ENCODE results near the gene LTBP1. TPM values are rescaled to one million over a fixed set of nuclear protein-coding genes. Genes with fewer than 3 reads are reported as not detected.

The LTBP1 gene
- total and polyA plus RNA-seq, 2 experiments from 2014 or later, result 157 to 211 TPM

DNA sequence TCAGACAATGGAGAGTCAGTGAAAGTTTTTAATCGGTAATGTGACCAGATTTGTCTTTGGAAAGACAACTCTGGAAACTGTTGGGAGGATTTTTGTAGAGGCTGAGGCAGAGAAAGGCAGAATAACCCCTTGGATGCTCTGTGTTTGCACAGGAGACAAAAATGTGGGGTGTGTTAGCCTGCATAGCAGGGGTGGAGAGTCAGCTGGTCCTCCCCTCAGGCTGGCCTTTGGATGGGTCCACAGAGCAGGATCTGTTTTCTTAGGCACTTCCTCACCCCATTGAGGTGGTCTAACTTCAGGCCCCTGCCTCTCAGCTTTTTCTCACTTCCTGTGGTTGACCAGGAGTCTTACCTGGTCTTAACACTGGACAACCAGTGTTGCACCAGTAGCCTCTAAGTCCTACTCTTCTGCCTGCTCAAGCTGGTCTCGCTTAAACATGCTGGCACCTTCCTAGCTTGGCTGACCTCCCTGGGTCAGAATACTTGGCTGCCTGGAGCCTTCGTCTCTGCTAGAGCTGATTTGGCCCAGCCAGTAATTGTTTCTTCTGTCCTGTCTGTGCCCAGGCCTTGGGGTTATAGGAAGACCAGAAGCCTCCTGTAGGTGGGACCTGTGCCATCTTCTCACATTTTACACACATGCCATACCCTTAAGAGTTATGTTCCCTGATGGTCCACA, 269.9 kb downstream of the LTBP1 start:
- H3K4me1 ChIP-seq (ENCODE audit: insufficient read depth), result peaks cover 76% of the 10 kb centered on the region
- H3K4me2 ChIP-seq (ENCODE audit: unreplicated experiment), result peak overlapping the region; percentile 1
- H3K9ac ChIP-seq, result no peak overlapping the region

DNA sequence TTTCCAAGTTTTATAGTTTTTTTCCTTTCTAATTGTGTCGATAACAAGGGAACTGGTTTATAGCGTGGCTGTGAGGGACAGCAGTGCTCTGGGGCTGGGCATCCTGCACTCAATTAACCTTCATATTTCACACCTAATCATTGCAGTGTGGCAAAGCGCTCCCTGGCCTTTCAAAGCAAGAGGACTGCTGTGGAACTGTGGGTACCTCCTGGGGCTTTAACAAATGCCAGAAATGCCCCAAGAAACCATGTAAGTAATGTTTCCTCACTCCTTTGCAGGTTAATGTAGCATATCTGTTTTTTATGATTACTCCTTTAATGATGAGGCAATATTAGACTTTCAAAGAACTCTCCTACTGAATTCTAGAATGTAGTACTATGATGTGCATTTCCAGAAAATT, 270.7 kb downstream of the LTBP1 start:
- 83 to 88% methylated on average over 3 of the region's 3 CpGs for WGBS, 2 experiments (ENCODE audit: low coverage in 1 of 2, low lambda C conversion rate in 2 of 2, missing lambda C conversion rate in 2 of 2)
- H3K4me2 ChIP-seq (ENCODE audit: unreplicated experiment), result no peak overlapping the region
- H3K4me3 ChIP-seq, result no peak overlapping the region
- H3K27me3 ChIP-seq (replicated peaks; ENCODE audit: insufficient read depth), result no peaks in the 10 kb centered on the region
- in situ Hi-C loops (cut with MboI), result no loop called here
- no peaks in the 10 kb centered on the region for H3K9me3 ChIP-seq (ENCODE audit: low read depth)
- peak overlapping the region; percentile 71; the same call in 1 of the 2 replicates for H3K27ac ChIP-seq
- TF ChIP-seq EZH2phosphoT487 (IDR thresholded peaks at IDR 0.05; ENCODE audit: insufficient read depth, low read depth), result no peak
- TF ChIP-seq EZH2 (IDR thresholded peaks at IDR 0.05; ENCODE audit: insufficient read depth, poor library complexity, severe bottlenecking), result no peak
- H4K20me1 ChIP-seq (ENCODE audit: insufficient read depth), result no peaks in the 10 kb centered on the region
- no peaks in the 10 kb centered on the region for H3K9me2 ChIP-seq (ENCODE audit: insufficient read depth)
- peaks cover 70% of the 10 kb centered on the region for H3K4me1 ChIP-seq (ENCODE audit: insufficient read depth)
- H3K79me2 ChIP-seq (ENCODE audit: insufficient read depth), result peaks cover 14% of the 10 kb centered on the region
- H3K36me3 ChIP-seq (ENCODE audit: low read depth), result peaks cover 11% of the 10 kb centered on the region; the same call in 1 of the 2 replicates
- no peak overlapping the region for H2AFZ ChIP-seq
- DNase-seq, result no peak
- H3F3A ChIP-seq (ENCODE audit: insufficient read depth), result peaks cover 68% of the 10 kb centered on the region
- no peak overlapping the region for H3K9ac ChIP-seq

More for the DNA sequence above, 269.9 kb downstream of the LTBP1 start:
- Histone ChIP-seq H3K79me2 (ENCODE audit: insufficient read depth) (peaks cover 14% of the 10 kb centered on the region), H2AFZ (no peak overlapping the region), H3K9me3 (ENCODE audit: low read depth) (no peaks in the 10 kb centered on the region), H3K36me3 (ENCODE audit: low read depth) (peaks cover 11% of the 10 kb centered on the region; the same call in 1 of the 2 replicates), H3K27ac (peak overlapping the region; percentile 71), H4K20me1 (ENCODE audit: insufficient read depth) (no peaks in the 10 kb centered on the region), H3K4me3 (no peak overlapping the region), H3F3A (ENCODE audit: insufficient read depth) (peaks cover 74% of the 10 kb centered on the region), H3K9me2 (ENCODE audit: insufficient read depth) (no peaks in the 10 kb centered on the region), H3K27me3 (replicated peaks; ENCODE audit: insufficient read depth) (no peaks in the 10 kb centered on the region)
- peak; percentile 66 for DNase-seq
- WGBS, 2 experiments (ENCODE audit: low coverage in 1 of 2, low lambda C conversion rate in 2 of 2, missing lambda C conversion rate in 2 of 2), result 57 to 62% methylated on average over 3 of the region's 3 CpGs
- TF ChIP-seq EZH2phosphoT487 (IDR thresholded peaks at IDR 0.05; ENCODE audit: insufficient read depth, low read depth) (no peak), EZH2 (IDR thresholded peaks at IDR 0.05; ENCODE audit: insufficient read depth, poor library complexity, severe bottlenecking) (no peak)
- in situ Hi-C loops (cut with MboI), result no loop called here

- no peaks in the 10 kb centered on the region for H3K27me3 ChIP-seq (replicated peaks; ENCODE audit: insufficient read depth)
- TF ChIP-seq EZH2 (IDR thresholded peaks at IDR 0.05; ENCODE audit: insufficient read depth, poor library complexity, severe bottlenecking), result no peak
- no peak for TF ChIP-seq EZH2phosphoT487 (IDR thresholded peaks at IDR 0.05; ENCODE audit: insufficient read depth, low read depth)
- H3K4me1 ChIP-seq (ENCODE audit: insufficient read depth), result peaks cover 54% of the 10 kb centered on the region
- no peak overlapping the region for H3K4me3 ChIP-seq
- H3K9me3 ChIP-seq (ENCODE audit: low read depth), result no peaks in the 10 kb centered on the region
- H3K79me2 ChIP-seq (ENCODE audit: insufficient read depth), result peaks cover 4% of the 10 kb centered on the region; the same call in 1 of the 2 replicates
- H3K9me2 ChIP-seq (ENCODE audit: insufficient read depth), result no peaks in the 10 kb centered on the region
- in situ Hi-C loops (cut with MboI), result no loop called here
- peaks cover 51% of the 10 kb centered on the region for H3F3A ChIP-seq (ENCODE audit: insufficient read depth)
- 79 to 81% methylated on average over 4 of the region's 4 CpGs for WGBS, 2 experiments (ENCODE audit: low coverage in 1 of 2, low lambda C conversion rate in 2 of 2, missing lambda C conversion rate in 2 of 2)
- no peak overlapping the region for H3K27ac ChIP-seq
- no peak for DNase-seq
- H3K9ac ChIP-seq, result no peak overlapping the region
- H3K36me3 ChIP-seq (ENCODE audit: low read depth), result peaks cover 12% of the 10 kb centered on the region
- no peak overlapping the region for H3K4me2 ChIP-seq (ENCODE audit: unreplicated experiment)
- no peak overlapping the region for H2AFZ ChIP-seq
- no peaks in the 10 kb centered on the region for H4K20me1 ChIP-seq (ENCODE audit: insufficient read depth)
Observed at GRCh38 chr2:33219114-33219513, 272.4 kb downstream of the LTBP1 start.

- 42 to 55% methylated on average over 2 of the region's 2 CpGs for WGBS, 2 experiments (ENCODE audit: low coverage in 1 of 2, low lambda C conversion rate in 2 of 2, missing lambda C conversion rate in 2 of 2)
Observed at GRCh38 chr2:33219850-33220275, 273.1 kb downstream of the LTBP1 start.

More at GRCh38 chr2:33219850-33220275, 273.1 kb downstream of the LTBP1 start:
- TF ChIP-seq EZH2phosphoT487 (IDR thresholded peaks at IDR 0.05; ENCODE audit: insufficient read depth, low read depth) (no peak), EZH2 (IDR thresholded peaks at IDR 0.05; ENCODE audit: insufficient read depth, poor library complexity, severe bottlenecking) (no peak)
- H3K4me1 ChIP-seq (ENCODE audit: insufficient read depth), result peaks cover 48% of the 10 kb centered on the region
- H3F3A ChIP-seq (ENCODE audit: insufficient read depth), result peaks cover 44% of the 10 kb centered on the region
- no peak overlapping the region; the same call in 1 of the 2 replicates for H3K9ac ChIP-seq
- peak overlapping the region; percentile 1; the same call in 1 of the 2 replicates for H3K27ac ChIP-seq
- H2AFZ ChIP-seq, result no peak overlapping the region
- H3K9me2 ChIP-seq (ENCODE audit: insufficient read depth), result no peaks in the 10 kb centered on the region
- peaks cover 4% of the 10 kb centered on the region; the same call in 1 of the 2 replicates for H3K79me2 ChIP-seq (ENCODE audit: insufficient read depth)
- DNase-seq, result peak; percentile 37
- no peak overlapping the region for H3K4me3 ChIP-seq
- H3K36me3 ChIP-seq (ENCODE audit: low read depth), result peaks cover 14% of the 10 kb centered on the region
- in situ Hi-C loops (cut with MboI), result no loop called here
- H4K20me1 ChIP-seq (ENCODE audit: insufficient read depth), result no peaks in the 10 kb centered on the region
- H3K27me3 ChIP-seq (replicated peaks; ENCODE audit: insufficient read depth), result no peaks in the 10 kb centered on the region
- no peaks in the 10 kb centered on the region for H3K9me3 ChIP-seq (ENCODE audit: low read depth)
- peak overlapping the region; percentile 15 for H3K4me2 ChIP-seq (ENCODE audit: unreplicated experiment)
